BE2C (cell line): ENCODE measurements around the gene FAM43A.
A peak's percentile ranks its signal among the peaks of the same experiment; 100 is the strongest.

Source experiments
- DNase-seq: peaks from one replicate; pipeline ENCODE4 v3.0.0-alpha.2; 2020
- H3K27me3 ChIP-seq: fragments of 250-450 bp; sonication (Bioruptor Pico); 2 replicates; pipeline ENCODE4 v1.5.1; 2020; ENCODE audit warnings: mild to moderate bottlenecking
- H3K36me3 ChIP-seq: fragments of 250-450 bp; sonication (Bioruptor Pico); 2 replicates; pipeline ENCODE4 v1.5.1; 2020; ENCODE audit warnings: mild to moderate bottlenecking
- H3K4me1 ChIP-seq: fragments of 250-450 bp; sonication (Bioruptor Pico); 2 replicates; pipeline ENCODE4 v1.5.1; 2020
- H3K4me3 ChIP-seq: 2 replicates; pipeline ENCODE4 v1.5.1; 2011; ENCODE audit warnings: low read depth, low read length
- H3K9me3 ChIP-seq: fragments of 250-450 bp; sonication (Bioruptor Pico); 2 replicates; pipeline ENCODE4 v1.5.1; 2020
- CTCF ChIP-seq: IDR thresholded peaks from 2 replicates; pipeline ENCODE4 v1.5.1; 2012; ENCODE audit warnings: mild to moderate bottlenecking, low read depth, low read length

FAM43A gene

DNA sequence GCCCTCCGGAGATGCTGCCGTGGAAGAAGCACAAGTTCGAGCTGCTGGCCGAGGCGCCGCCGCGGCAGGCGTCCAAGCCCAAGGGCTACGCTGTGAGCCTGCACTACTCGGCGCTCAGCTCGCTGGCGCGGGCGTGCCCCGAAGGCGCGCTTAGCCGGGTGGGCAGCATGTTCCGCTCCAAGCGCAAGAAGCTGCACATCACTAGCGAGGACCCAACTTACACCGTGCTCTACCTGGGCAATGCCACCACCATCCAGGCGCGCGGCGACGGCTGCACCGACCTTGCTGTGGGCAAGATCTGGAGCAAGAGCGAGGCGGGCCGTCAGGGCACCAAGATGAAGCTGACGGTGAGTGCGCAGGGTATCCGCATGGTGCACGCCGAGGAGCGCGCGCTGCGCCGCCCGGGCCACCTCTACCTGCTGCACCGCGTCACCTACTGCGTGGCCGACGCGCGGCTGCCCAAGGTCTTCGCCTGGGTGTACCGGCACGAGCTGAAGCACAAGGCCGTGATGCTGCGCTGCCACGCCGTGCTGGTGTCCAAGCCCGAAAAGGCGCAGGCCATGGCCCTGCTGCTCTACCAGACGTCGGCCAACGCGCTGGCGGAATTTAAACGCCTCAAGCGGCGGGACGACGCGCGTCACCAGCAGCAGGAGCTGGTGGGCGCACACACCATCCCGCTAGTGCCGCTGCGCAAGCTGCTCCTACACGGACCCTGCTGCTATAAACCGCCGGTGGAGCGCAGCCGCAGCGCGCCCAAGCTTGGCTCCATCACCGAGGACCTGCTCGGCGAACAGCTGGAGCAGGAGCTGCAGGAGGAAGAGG is 1.3 kb downstream of the FAM43A start:
- no peaks in the 10 kb centered on the region for H3K36me3 ChIP-seq
- H3K4me1 ChIP-seq, result peaks cover 29% of the 10 kb centered on the region
- TF ChIP-seq CTCF, result no peak
- H3K9me3 ChIP-seq, result no peaks in the 10 kb centered on the region
- DNase-seq, result peak; percentile 73
- H3K4me3 ChIP-seq, result peak overlapping the region; percentile 92
- H3K27me3 ChIP-seq, result no peaks in the 10 kb centered on the region

DNA sequence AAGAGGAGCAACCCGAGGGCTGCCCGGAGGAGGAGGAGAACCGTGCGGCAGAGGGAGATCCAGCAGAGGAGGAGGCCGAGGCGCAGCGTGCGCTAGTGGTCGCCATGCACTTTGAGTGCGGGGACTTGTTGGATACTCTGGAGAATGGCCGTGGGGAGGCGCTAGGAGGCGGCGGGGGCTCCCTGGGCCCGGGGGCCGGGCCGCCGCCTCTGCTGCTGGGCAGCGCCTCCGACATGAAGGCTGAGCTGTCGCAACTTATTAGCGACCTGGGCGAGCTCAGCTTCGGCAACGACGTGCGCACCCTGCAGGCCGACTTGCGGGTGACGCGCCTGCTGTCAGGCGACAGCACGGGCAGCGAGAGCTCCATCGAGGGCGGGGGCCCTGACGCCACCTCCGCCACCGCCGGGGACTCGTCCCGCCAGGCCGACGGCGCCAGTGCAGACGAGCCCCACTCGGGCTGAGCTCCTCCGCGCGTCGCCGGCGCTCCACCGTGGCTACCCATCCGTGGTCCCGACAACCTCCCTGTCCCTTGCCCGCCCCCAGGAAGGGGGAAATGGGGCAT is 2.0 kb downstream of the FAM43A start:
- TF ChIP-seq CTCF, result peak; percentile 50; the same call in 1 of the 2 replicates
- Histone ChIP-seq H3K9me3 (no peaks in the 10 kb centered on the region), H3K27me3 (no peaks in the 10 kb centered on the region), H3K4me1 (peaks cover 31% of the 10 kb centered on the region), H3K4me3 (peak overlapping the region; percentile 92), H3K36me3 (no peaks in the 10 kb centered on the region)
- peak; percentile 94 for DNase-seq

DNA sequence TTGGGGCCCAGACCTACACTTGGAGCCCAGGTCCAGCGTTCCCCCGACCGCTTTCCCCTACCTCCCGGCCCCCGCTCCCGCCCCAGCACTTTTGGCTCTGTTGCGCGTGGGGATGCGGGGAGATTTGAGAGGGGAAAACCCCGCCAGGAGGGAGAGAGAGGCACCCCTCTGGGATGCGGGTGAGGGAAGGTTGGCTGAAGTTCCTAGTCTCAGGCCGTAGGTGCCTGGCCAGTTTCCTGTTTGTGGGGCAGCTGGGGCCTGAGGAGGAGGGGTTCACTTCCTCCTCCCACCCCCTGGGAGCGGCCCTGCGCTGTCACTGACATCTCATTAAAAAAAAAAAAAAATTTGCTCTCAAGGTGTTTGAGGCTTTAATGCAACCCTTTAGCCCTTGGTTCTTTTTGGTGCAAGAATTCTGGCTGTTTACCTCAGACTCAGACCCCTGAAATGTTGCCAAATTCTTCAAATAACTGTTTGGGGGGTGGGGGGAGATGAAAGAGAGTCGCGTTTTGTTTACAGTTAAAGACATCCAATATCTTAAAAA is 2.6 kb downstream of the FAM43A start:
- H3K36me3 ChIP-seq, result no peaks in the 10 kb centered on the region
- peak overlapping the region; percentile 92 for H3K4me3 ChIP-seq
- TF ChIP-seq CTCF, result no peak
- peaks cover 28% of the 10 kb centered on the region for H3K4me1 ChIP-seq
- H3K27me3 ChIP-seq, result no peaks in the 10 kb centered on the region
- DNase-seq, result peak; percentile 41
- H3K9me3 ChIP-seq, result no peaks in the 10 kb centered on the region

- peaks cover 28% of the 10 kb centered on the region for H3K4me1 ChIP-seq
- H3K36me3 ChIP-seq, result no peaks in the 10 kb centered on the region
- H3K4me3 ChIP-seq, result peak overlapping the region; percentile 92
- H3K27me3 ChIP-seq, result no peaks in the 10 kb centered on the region
- H3K9me3 ChIP-seq, result no peaks in the 10 kb centered on the region
- no peak for DNase-seq
- no peak for TF ChIP-seq CTCF
These were observed 3.3 kb downstream of the FAM43A start for GRCh38 chr3:194688946-194689345.

GRCh38 chr3:194689493-194689944 is 3.8 kb downstream of the FAM43A start:
- Histone ChIP-seq H3K27me3 (no peaks in the 10 kb centered on the region), H3K36me3 (no peaks in the 10 kb centered on the region), H3K4me1 (peaks cover 28% of the 10 kb centered on the region), H3K4me3 (peak overlapping the region; percentile 92), H3K9me3 (no peaks in the 10 kb centered on the region)
- DNase-seq, result no peak
- no peak for TF ChIP-seq CTCF
